HG02763 (cell line): Measurements from ENCODE around the gene BORCS8.

Experiments
- ATAC-seq: cut with Tn5 transposase; IDR thresholded peaks from one replicate; pipeline ENCODE4 v1.9.1; 2021; ENCODE audit warnings: mild to moderate bottlenecking, moderate library complexity; ENCODE audit not compliant: unreplicated experiment

BORCS8 gene

GRCh38 chr19:19214892-19215291 is 22.9 kb upstream of the BORCS8 start:
- no peak for ATAC-seq

GRCh38 chr19:19214159-19214490 is 22.2 kb upstream of the BORCS8 start:
- ATAC-seq = no peak

GRCh38 chr19:19213426-19214158 is 21.6 kb upstream of the BORCS8 start:
- no peak for ATAC-seq

GRCh38 chr19:19212916-19213315 is 21.0 kb upstream of the BORCS8 start:
- ATAC-seq = no peak

GRCh38 chr19:19211499-19212420 is 19.8 kb upstream of the BORCS8 start, which contains the start of gene NCAN:
Gene NCAN (plus strand): TSS chr19:19211958. CDS start chr19:19216954, 4,996 bp downstream.
- no peak for ATAC-seq

- no peak for ATAC-seq
Measured at GRCh38 chr19:19209372-19209771, 17.4 kb upstream of the BORCS8 start.

GRCh38 chr19:19207637-19208572 is 16.0 kb upstream of the BORCS8 start:
- ATAC-seq = no peak

- ATAC-seq = no peak
Measured at GRCh38 chr19:19206938-19207337, 15.0 kb upstream of the BORCS8 start.

DNA sequence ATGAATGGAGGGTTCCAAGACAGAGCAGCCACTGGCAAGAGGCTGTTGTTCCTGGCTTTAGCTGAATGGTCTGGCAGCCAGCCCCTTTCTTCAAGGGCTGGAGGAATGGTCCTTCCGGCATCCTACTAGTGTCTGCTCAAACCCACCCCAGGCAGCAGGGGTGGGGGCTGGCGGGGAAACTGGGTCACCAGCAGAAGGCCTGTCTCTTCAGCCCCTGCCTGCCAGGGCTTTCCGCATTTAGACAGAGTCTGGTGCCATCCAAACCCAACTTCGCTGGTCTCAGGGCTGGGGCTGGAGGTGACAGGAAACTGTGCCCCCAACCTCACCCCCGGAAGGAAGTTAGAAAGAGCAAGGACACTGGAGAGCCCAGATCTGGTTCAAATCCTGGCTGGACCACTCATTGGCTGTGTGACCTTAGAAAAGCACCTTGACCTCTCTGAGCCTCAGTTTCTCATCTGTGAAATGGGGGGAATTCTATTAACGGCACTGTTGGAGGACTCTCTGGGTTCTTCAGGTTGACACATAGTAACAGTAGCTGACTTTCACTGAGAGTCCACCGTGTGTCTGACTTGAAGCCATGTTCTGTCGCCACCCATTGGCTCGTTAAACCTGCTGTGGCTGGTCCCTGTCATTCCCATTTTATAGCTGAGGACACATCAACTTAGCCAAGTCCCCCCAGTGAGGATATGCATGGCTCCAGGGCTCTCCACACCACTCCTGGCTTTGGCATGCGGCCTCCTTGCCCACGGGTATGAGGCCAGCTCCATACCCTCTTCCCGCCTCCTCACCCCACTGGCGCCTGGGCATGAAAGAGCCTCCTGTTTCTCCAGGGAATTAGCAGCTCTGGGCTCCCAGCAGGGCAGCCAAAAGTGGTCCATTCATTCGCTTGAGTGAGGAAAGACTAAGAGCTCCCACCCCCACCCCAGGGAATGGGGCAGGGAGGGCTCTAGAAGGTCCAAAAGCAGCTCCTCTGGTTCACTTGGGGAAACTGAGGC is 13.8 kb upstream of the BORCS8 start:
- ATAC-seq = no peak

DNA sequence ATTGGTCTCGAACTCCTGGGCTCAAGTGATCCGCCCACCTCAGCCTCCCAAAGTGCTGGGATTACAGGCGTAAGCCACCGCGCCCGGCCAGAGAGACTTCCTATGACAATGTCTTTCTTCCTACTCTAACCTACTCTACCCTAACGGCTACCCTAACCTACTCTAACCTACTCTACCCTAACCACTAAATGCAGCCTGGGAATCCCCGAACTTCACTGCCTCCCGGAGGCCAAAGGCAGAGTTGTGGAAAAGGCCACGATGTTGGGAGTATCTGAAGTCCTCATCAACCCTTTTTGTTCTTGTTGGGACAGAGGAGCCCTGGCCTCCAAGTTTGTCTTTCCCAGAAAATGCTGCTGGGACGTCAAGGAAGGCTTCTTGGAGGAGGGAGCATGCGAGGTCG is 12.2 kb upstream of the BORCS8 start:
- ATAC-seq = no peak

DNA sequence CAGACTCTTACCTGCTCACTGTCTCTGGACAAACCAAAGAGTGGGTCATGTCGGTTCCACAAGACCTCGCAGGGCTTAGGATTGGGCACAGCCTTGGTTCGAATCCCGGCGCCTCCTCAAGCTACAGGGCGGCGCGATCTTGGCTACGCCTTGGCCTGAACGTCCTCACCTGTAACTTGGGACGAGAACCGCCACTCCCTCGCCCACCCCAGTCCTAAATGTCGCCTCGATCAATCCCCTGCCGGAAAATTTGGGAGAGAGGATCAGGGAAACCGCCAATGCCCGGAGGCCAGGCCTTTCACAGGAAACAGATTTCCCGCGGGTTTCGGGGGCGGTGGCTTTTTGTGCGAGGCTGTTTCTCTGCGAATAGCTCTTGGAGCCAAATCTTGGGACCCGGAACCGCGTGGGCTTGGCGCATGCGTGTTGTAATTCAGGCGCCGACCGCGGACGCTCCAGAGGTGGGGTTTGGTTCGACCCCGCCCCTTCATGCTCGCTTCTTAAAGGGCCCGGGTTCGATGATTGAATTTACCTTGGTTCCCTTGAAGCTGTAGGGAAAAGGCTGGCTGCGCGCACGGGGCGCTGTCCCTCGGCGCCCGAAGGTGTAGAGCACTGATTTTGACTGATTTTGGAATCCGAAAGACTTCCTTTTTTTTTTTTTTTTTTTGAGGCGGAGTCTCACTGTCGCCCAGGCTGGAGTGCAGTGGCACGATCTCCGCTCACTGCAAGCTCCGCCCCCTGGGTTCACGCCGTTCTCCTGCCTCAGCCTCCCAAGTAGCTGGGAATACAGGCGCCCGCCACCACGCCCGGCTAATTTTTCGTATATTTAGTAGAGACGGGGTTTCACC is 11.3 kb upstream of the BORCS8 start, which contains the start of gene NR2C2AP:
Gene NR2C2AP (minus strand): TSS at position 403 of the 845 bp plus-strand sequence. CDS start 354 bp downstream, at position 49.
- ATAC-seq = peak; percentile 82

- no peak for ATAC-seq
Measured at GRCh38 chr19:19202707-19203011, 10.7 kb upstream of the BORCS8 start.

DNA sequence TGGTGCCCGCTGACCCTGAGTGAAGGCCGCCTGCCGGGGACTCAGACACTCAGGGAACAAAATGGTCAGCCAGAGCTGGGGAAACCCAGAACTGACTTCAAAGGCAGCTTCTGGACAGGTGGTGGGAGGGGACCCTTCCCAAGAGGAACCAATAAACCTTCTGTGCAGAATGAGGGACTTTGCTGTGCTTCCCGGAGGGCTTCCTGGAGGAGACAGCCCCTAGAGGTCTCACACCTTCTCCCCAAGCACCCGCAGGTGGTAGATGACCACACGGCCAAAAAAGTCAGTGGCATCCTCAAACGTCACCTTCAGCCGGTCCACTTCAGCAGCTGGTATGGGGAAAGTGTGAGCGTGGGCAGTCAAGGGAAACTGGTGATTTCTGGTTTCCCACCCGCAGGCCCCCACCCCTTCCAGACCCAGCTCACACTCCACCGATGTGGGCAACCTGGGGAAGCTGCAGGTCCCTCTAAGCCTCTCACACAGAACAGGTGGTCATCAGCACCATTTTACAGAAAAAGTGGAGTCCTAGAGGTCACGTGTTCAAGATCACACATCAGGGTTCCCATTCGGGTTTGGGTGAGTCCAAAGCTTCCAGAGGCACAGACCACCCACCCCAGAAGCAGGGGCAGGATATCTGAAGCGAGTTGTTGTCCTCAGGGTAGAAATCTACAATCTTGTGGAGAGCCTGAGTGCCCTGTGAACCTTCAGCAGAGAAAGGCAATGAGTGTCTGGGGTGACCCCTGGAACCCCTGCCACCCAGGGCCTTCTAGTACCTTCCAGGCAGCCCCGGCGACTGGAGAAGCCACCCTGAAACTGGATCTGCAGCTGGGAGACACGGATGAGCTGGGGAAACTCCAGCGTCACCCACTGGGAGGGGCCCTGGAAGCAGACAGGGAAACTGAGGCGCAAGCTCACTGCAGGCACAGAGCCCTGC is 10.0 kb upstream of the BORCS8 start:
- no peak for ATAC-seq

GRCh38 chr19:19193926-19194325 is 2.0 kb upstream of the BORCS8 start:
- no peak for ATAC-seq

DNA sequence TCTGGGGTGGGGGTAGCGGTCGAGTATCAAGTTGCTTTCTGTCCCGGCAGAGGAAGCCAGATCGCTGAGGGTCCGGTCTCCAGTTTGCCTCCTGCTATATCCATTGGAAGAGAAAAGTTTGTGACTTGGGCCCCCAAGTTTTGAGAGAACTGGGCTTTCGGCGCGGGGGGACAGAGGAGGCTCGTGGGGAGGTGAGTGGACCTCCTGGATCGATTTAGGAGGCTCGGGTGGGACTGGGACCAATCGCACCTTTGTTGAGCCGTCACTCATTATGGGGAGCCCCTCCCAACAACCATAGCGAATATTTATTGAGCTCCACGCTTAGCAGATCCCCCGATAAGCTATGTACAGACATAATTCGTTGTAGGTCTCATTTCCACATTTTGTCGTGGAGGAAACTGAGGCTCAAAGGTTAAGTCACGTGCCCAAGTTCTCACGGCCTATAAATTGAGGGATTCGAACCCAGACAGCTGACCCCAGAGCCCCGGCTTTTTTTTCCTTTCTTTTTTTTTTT is 1.0 kb upstream of the BORCS8 start:
- no peak for ATAC-seq

GRCh38 chr19:19191768-19192077 is 229 bp downstream of the BORCS8 start:
- ATAC-seq = no peak

GRCh38 chr19:19186742-19187141 is 5.2 kb downstream of the BORCS8 start:
- ATAC-seq = no peak
